ENCODE measurements around the gene ADAMTSL1. TPM values are rescaled to one million over a fixed set of nuclear protein-coding genes. Genes with fewer than 3 reads are reported as not detected.

ADAMTSL1 gene
- total RNA-seq, 4 donors from 2014 or later, result 0.32 to 2.3 (median 1.3) TPM

DNA sequence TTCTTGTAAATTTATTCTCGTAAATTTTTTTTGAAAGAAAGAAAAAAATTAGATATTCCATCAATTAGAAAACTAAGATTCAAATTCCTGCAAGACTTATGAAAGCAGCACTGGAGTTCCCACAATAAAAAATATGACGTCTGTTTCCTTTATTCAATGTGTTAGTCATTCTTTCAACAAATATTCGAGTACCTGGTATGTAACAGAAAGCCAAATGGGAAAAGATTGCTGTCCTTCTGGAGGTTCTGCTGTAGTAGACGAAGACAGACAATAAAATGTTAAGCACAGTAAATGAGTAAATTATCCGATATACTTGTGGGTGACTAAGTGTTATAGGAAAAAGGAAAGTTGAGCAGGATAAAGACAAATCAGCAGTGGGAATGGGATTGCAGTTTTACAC, 92.2 kb downstream of the ADAMTSL1 start:
- no peak overlapping the region for H3K27ac ChIP-seq
- H3K4me3 ChIP-seq, result no peak overlapping the region
- TF ChIP-seq POLR2AphosphoS5 (IDR thresholded peaks at IDR 0.05) (no peak), EP300 (IDR thresholded peaks at IDR 0.05) (no peak), POLR2A (IDR thresholded peaks at IDR 0.05) (no peak)
- TF ChIP-seq, protein P1, sequence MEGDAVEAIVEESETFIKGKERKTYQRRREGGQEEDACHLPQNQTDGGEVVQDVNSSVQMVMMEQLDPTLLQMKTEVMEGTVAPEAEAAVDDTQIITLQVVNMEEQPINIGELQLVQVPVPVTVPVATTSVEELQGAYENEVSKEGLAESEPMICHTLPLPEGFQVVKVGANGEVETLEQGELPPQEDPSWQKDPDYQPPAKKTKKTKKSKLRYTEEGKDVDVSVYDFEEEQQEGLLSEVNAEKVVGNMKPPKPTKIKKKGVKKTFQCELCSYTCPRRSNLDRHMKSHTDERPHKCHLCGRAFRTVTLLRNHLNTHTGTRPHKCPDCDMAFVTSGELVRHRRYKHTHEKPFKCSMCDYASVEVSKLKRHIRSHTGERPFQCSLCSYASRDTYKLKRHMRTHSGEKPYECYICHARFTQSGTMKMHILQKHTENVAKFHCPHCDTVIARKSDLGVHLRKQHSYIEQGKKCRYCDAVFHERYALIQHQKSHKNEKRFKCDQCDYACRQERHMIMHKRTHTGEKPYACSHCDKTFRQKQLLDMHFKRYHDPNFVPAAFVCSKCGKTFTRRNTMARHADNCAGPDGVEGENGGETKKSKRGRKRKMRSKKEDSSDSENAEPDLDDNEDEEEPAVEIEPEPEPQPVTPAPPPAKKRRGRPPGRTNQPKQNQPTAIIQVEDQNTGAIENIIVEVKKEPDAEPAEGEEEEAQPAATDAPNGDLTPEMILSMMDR (IDR thresholded peaks at IDR 0.05), result no peak
- peaks cover 3% of the 10 kb centered on the region for H3K9me3 ChIP-seq
- DNase-seq (ENCODE audit: low spot score in 2 of 2), result no peak
- no peaks in the 10 kb centered on the region for H3K36me3 ChIP-seq
- H3K27me3 ChIP-seq, result no peaks in the 10 kb centered on the region
- H3K4me1 ChIP-seq, result peaks cover 7% of the 10 kb centered on the region
- 70% methylated on average over 5 of the region's 5 CpGs for WGBS

DNA sequence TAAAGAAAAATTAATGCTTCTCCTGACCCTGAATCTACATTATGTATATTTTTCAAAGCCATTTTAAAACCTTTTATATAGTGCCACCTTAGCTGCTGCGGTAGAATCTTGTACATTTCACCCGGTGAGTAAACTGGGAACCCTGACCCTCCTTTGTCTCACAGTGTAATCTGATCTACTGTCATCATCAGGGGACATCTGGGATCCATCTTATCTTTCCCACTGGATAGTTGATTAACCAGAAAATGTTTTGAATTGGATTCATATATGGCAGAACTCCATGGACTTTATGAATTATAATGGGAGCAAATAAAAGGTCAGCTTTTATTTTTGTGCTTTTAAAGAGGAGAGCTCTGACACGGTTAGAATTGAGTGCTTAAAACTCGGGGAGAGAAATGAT, 95.0 kb downstream of the ADAMTSL1 start:
- Histone ChIP-seq H3K4me1 (peaks cover 7% of the 10 kb centered on the region), H3K27me3 (no peaks in the 10 kb centered on the region), H3K27ac (no peak overlapping the region), H3K36me3 (no peaks in the 10 kb centered on the region), H3K4me3 (no peak overlapping the region), H3K9me3 (no peaks in the 10 kb centered on the region)
- TF ChIP-seq EP300 (IDR thresholded peaks at IDR 0.05), result no peak
- no peak for TF ChIP-seq POLR2AphosphoS5 (IDR thresholded peaks at IDR 0.05)
- WGBS, result 64% methylated on average over 4 of the region's 4 CpGs
- DNase-seq (ENCODE audit: low spot score in 2 of 2), result no peak

DNA sequence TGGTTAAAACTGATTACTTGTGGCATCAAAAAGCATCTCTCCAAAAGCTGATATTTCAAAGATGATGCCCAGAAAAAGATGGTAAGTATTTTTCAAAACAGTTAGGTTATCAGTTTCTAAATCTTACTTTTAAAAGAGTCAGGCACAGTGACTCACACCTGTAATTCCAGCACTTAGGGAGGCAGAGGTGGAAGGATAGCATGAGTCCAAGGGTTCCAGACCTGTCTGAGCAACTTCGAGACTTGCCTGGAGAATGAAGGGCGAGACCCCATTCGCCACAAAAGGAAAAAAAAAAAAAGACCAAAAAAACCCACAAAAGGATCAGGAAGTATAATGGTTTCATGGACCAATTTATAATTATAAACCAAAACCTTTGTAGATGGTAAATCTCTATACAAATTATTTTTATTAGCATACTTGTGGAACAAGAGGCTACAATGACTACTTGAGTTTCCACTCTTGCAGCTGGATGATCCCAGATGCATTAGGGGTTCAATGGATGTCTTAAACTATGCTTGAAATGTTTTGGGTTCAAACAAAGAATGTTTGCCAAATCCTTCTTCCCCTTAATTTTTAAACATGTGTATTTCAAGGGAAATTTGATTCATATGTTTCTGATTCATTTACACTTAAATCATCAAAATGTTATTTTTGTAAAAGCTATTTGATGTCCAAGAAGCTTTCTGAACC, 96.1 kb downstream of the ADAMTSL1 start:
- H3K4me1 ChIP-seq, result peaks cover 7% of the 10 kb centered on the region
- no peaks in the 10 kb centered on the region for H3K9me3 ChIP-seq
- 65% methylated on average over 3 of the region's 3 CpGs for WGBS
- H3K27me3 ChIP-seq, result no peaks in the 10 kb centered on the region
- no peak overlapping the region for H3K4me3 ChIP-seq
- TF ChIP-seq POLR2AphosphoS5 (IDR thresholded peaks at IDR 0.05) (no peak), EP300 (IDR thresholded peaks at IDR 0.05) (no peak), POLR2A (IDR thresholded peaks at IDR 0.05) (no peak)
- TF ChIP-seq, protein P1 (IDR thresholded peaks at IDR 0.05), result no peak
- H3K36me3 ChIP-seq, result no peaks in the 10 kb centered on the region
- DNase-seq (ENCODE audit: low spot score in 2 of 2), result no peak
- H3K27ac ChIP-seq, result no peak overlapping the region

DNA sequence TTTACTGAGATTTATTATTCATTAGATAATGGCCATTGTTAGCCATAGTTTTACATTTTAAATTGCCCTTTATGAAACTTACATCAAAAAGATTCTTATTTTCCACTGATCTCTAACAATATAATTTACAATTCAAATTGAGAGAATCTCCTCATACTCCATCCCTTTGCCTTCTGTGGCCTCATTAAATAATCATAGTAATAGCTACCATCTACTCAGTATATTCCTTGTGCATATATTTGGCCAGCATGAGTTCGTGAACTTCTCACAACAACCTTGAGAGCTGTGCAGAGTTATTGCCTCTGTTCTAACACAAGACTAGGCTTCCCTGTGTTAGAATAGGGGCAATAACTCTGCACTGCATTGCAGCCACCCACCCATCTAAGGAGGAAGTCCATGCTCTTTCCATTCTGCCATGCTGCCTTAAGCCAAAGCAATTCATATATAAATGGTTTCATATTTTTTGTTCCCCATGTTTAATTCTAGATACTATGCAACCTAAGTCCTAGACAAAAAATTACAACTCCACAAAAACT, 99.1 kb downstream of the ADAMTSL1 start:
- H3K27me3 ChIP-seq, result no peaks in the 10 kb centered on the region
- H3K4me1 ChIP-seq, result peaks cover 7% of the 10 kb centered on the region
- DNase-seq (ENCODE audit: low spot score in 2 of 2), result no peak
- H3K27ac ChIP-seq, result no peak overlapping the region
- H3K36me3 ChIP-seq, result no peaks in the 10 kb centered on the region
- no peaks in the 10 kb centered on the region for H3K9me3 ChIP-seq
- TF ChIP-seq POLR2AphosphoS5 (IDR thresholded peaks at IDR 0.05) (no peak), POLR2A (IDR thresholded peaks at IDR 0.05) (no peak), EP300 (IDR thresholded peaks at IDR 0.05) (no peak)
- TF ChIP-seq, protein P1 (IDR thresholded peaks at IDR 0.05), result no peak
- H3K4me3 ChIP-seq, result no peak overlapping the region
- 96% methylated on average over 1 of the region's 1 CpG for WGBS

DNA sequence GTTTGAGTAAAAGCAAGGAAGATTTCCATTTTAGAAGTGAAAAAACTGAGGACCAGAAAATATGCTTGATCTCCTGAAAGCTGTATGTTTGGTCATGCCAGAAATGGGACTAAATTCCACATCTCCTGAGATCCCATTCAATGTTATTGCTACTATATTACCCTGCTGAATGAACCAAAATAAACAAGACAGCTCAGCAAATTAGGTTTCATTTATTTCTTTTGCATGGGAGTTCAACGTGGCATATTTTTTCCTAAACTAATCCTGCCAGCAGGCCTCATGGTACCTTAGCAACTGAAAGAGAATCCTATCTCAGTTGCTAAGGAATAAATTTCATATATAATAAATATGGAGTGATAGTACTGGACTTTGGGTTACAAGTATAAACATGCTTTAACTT, 101.7 kb downstream of the ADAMTSL1 start:
- DNase-seq (ENCODE audit: low spot score in 2 of 2), result no peak
- TF ChIP-seq EP300 (IDR thresholded peaks at IDR 0.05) (no peak), POLR2AphosphoS5 (IDR thresholded peaks at IDR 0.05) (no peak), POLR2A (IDR thresholded peaks at IDR 0.05) (no peak)
- TF ChIP-seq, protein P1 (IDR thresholded peaks at IDR 0.05), result no peak
- no peaks in the 10 kb centered on the region for H3K36me3 ChIP-seq
- no peak overlapping the region for H3K4me3 ChIP-seq
- no peak overlapping the region for H3K27ac ChIP-seq
- WGBS, result 57% methylated on average over 1 of the region's 1 CpG
- no peaks in the 10 kb centered on the region for H3K9me3 ChIP-seq
- H3K27me3 ChIP-seq, result no peaks in the 10 kb centered on the region
- no peaks in the 10 kb centered on the region for H3K4me1 ChIP-seq

Measured in suprapubic skin (tissue), 4 donors.